ENCODE results near the gene ZG16. TPM values are rescaled to one million over a fixed set of nuclear protein-coding genes. Genes with fewer than 3 reads are reported as not detected.
"Not testable (repeated sequence)": the region's sequence is repeated elsewhere in the genome, so short reads cannot be mapped to it uniquely, and the experiment has no call there.

Gene ZG16
- total RNA-seq, 6 experiments from 2014 or later, result not detected

DNA sequence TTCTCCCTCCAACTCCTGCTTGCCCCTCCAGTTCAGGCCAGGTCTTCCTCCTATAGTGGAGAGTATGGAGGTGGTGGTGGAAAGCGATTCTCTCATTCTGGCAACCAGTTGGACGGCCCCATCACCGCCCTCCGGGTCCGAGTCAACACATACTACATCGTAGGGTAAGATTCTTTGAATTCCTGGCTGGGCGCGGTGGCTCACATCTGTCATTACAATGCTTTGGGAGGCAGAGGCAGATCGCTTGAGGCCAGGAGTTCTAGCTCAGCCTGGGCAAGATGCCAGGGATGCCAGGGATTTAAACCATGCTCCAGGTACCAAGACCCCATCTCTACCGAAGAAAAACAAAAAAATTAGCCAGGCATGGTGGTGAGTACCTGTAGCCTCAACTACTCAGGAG lies 1.4 kb downstream of the ZG16 start:
- no peak for DNase-seq
- no peak overlapping the region for H3K4me3 Mint-ChIP-seq
- TF ChIP-seq, protein P1, sequence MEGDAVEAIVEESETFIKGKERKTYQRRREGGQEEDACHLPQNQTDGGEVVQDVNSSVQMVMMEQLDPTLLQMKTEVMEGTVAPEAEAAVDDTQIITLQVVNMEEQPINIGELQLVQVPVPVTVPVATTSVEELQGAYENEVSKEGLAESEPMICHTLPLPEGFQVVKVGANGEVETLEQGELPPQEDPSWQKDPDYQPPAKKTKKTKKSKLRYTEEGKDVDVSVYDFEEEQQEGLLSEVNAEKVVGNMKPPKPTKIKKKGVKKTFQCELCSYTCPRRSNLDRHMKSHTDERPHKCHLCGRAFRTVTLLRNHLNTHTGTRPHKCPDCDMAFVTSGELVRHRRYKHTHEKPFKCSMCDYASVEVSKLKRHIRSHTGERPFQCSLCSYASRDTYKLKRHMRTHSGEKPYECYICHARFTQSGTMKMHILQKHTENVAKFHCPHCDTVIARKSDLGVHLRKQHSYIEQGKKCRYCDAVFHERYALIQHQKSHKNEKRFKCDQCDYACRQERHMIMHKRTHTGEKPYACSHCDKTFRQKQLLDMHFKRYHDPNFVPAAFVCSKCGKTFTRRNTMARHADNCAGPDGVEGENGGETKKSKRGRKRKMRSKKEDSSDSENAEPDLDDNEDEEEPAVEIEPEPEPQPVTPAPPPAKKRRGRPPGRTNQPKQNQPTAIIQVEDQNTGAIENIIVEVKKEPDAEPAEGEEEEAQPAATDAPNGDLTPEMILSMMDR (IDR thresholded peaks at IDR 0.05), result no peak
- H3K27ac Mint-ChIP-seq, result no peak overlapping the region
- H3K9me3 Mint-ChIP-seq, result no peaks in the 10 kb centered on the region
- H3K36me3 Mint-ChIP-seq (ENCODE audit: low read depth), result 0 out of 2 replicates have a peak, but pooled peaks cover 5% of the 10 kb centered on the region
- H3K27me3 Mint-ChIP-seq (ENCODE audit: insufficient read depth), result peaks cover 36% of the 10 kb centered on the region
- peaks cover 15% of the 10 kb centered on the region for H3K4me1 Mint-ChIP-seq (ENCODE audit: low read depth)

DNA sequence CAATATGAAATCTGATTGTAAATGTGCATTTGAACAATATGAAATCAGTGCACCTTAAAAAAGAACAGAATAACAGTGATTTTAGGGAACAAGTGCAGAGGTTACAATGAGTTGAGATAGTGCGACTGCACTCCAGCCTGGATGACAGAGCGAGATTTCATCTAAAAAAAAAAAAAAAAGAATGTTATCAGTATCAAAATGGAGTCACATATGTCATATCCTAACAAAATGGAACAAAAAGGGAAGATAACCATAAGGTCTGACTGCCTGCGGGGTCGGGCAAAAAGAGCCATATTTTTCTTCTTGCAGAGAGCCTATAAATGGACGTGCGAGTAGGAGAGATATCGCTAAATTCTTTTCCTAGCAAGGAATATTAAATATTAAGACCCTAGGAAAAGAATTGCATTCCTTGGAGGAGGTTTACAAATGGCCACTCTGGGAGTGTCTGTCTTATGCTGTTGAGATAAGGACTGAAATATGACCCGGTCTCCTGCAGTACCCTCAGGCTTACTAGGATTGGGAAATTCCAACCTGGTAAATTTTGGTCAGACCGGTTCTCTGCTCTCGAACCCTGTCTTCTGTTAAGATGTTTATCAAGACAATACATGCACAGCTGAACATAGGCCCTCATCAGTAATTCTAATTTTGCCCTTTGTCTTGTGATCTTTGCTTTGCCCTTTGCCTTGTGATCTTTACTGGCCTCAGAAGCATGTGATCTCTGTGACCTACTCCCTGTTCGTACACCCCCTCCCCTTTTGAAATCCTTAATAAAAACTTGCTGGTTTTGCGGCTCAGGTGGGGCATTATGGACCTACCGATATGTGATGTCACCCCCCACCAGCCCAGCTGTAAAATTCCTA lies 5.3 kb downstream of the ZG16 start:
- peaks cover 28% of the 10 kb centered on the region for H3K27me3 Mint-ChIP-seq (ENCODE audit: insufficient read depth)
- H3K9me3 Mint-ChIP-seq; H3K36me3 Mint-ChIP-seq (ENCODE audit: low read depth); H3K27ac Mint-ChIP-seq; DNase-seq; H3K4me3 Mint-ChIP-seq: not testable (repeated sequence)
- H3K4me1 Mint-ChIP-seq (ENCODE audit: low read depth), result peaks cover 13% of the 10 kb centered on the region

DNA sequence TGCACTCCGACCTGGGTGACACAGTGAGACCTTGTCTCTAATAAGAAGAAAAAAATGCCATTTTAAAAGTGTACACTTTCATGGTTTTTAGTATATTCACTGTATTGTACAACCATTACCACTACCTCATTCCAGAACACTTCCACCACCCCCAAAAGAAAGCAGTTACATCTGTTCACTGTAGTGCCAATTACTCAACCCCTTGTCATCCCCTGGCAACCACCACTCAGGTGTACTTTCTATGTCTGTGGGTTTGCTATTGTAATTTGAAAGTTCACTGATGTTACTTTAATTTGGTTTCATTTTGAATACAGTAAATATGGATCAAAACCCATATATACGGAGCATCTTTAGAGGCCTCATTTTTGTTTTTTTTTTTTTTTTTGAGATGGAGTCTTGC lies 6.1 kb downstream of the ZG16 start:
- no peak overlapping the region for H3K4me3 Mint-ChIP-seq
- no peak for DNase-seq
- H3K9me3 Mint-ChIP-seq, result no peaks in the 10 kb centered on the region
- H3K4me1 Mint-ChIP-seq (ENCODE audit: low read depth), result peaks cover 13% of the 10 kb centered on the region
- H3K27me3 Mint-ChIP-seq (ENCODE audit: insufficient read depth), result peaks cover 20% of the 10 kb centered on the region
- no peak overlapping the region for H3K27ac Mint-ChIP-seq
- H3K36me3 Mint-ChIP-seq (ENCODE audit: low read depth), result 0 out of 2 replicates have a peak, but pooled peaks cover 5% of the 10 kb centered on the region
- TF ChIP-seq, protein P1 (IDR thresholded peaks at IDR 0.05), result no peak

DNA sequence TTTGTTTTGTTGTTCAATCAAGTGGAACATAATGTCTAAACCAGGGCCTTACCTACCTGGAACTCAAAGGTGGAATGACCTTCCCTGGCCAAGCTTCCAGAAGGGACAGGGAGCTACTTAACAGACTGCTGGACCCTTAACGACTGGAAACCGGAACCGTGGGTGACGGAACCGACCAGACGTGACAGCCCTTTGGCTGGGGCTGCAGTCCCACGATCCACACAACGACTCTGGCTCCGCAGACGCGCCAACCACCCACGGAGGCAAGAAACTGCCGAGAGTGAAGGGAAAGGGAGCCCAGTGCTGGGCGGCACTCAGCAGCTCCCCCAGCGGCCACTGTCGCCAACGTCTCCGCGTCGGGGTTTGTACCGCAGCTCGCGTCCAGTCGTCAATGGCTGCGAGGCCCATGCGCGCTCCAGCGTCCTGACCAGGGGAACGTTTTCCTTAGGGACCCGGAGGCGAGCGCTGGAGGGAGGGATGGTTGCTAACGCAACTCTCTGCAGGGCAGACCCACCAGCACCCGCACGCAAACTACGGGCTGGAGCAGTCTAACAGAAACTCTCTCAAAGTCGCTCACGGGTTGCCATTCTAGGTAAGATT lies 6.9 kb downstream of the ZG16 start:
- DNase-seq, result no peak
- Mint-ChIP-seq H3K9me3 (no peaks in the 10 kb centered on the region), H3K27me3 (ENCODE audit: insufficient read depth) (peaks cover 12% of the 10 kb centered on the region), H3K4me3 (peak overlapping the region; percentile 67; the same call in 1 of the 2 replicates), H3K27ac (no peak overlapping the region), H3K4me1 (ENCODE audit: low read depth) (peaks cover 10% of the 10 kb centered on the region), H3K36me3 (ENCODE audit: low read depth) (0 out of 2 replicates have a peak, but pooled peaks cover 5% of the 10 kb centered on the region)
- TF ChIP-seq, protein P1 (IDR thresholded peaks at IDR 0.05), result peak; percentile 73

DNA sequence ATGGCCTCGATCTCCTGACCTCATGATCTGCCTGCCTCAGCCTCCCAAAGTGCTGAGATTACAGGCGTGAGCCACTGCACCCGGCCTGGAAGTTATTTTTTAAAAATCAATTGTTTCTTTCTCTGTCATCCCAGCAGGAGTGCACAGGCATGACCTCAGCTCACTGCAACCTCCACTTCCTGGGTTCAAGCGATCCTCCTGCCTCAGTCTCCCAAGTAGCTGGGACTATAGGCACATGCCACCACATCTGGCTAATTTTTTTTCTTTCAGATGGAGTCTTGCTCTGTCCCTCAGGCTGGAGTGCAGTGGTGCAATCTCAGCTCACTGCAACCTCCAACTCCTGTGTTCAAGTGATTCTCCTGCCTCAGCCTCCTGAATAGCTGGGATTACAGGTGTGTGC lies 9.1 kb downstream of the ZG16 start:
- H3K27ac Mint-ChIP-seq; H3K27me3 Mint-ChIP-seq (ENCODE audit: insufficient read depth); H3K36me3 Mint-ChIP-seq (ENCODE audit: low read depth); DNase-seq; H3K4me3 Mint-ChIP-seq; H3K9me3 Mint-ChIP-seq: not testable (repeated sequence)
- peaks cover 20% of the 10 kb centered on the region for H3K4me1 Mint-ChIP-seq (ENCODE audit: low read depth)

DNA sequence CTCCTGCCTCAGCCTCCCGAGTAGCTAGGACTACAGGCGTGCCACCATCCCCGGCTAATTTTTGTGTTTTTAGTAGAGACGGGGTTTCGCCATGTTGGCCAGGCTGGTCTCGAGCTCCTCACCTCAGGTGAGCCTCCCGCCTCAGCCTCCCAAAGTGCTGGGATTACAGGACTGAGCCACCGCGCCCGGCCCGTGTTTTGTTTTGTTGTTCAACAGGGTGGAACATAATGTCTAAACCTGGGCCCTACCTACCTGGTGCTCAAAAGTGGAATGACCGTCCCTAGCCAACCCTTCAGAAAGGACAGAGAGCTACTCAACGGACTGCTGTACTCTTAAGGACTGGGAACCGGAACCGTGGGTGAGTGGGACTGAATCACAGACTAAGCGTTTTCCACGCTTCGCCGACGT lies 11.7 kb downstream of the ZG16 start:
- no peak for DNase-seq
- peaks cover 6% of the 10 kb centered on the region; the same call in 1 of the 2 replicates for H3K36me3 Mint-ChIP-seq (ENCODE audit: low read depth)
- H3K9me3 Mint-ChIP-seq, result no peaks in the 10 kb centered on the region
- H3K27ac Mint-ChIP-seq, result peak overlapping the region; percentile 92
- TF ChIP-seq, protein P1 (IDR thresholded peaks at IDR 0.05), result no peak
- peaks cover 35% of the 10 kb centered on the region for H3K4me1 Mint-ChIP-seq (ENCODE audit: low read depth)
- H3K27me3 Mint-ChIP-seq (ENCODE audit: insufficient read depth), result no peaks in the 10 kb centered on the region; the same call in 1 of the 2 replicates
- peak overlapping the region; percentile 99 for H3K4me3 Mint-ChIP-seq

Measured in HFFc6 (cell line).